ENCODE data around the gene AXDND1.

Gene AXDND1

DNA sequence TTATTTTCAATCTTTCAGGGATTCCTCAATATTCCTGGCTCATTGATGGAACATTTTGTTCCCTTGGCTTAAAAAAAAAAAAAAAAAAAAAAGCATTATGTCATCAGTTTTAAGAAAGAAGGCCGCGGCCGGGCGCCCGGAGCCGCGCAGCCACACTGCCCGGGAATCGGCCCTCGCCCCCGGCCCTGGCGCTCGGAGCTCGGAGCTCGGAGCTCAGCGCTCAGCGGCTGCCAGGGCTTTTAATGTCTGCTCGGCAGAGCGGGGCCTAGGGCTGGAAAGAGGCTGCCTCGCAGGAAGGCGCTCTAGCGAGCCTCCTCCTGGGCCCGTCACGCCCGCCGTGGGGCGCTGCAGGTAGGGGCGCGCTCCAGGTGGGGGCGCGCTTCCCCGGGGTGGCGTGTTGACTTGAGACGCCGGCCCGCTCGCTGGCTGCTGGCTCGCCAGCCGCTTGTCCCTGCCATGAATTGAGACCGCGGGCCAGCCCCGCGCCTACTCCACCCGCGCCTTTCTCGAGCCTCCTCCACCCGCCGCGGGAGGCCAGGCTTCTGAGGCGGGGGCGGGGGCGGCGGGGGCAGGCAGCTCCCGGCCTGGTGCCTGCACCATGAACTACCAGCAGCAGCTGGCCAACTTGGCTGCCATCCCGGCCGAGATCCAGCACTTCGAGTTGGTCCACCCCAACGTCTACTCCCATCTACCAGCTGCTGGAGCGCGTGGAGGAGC is 220.5 kb downstream of the AXDND1 start:
- DNase-seq, result no peak

DNA sequence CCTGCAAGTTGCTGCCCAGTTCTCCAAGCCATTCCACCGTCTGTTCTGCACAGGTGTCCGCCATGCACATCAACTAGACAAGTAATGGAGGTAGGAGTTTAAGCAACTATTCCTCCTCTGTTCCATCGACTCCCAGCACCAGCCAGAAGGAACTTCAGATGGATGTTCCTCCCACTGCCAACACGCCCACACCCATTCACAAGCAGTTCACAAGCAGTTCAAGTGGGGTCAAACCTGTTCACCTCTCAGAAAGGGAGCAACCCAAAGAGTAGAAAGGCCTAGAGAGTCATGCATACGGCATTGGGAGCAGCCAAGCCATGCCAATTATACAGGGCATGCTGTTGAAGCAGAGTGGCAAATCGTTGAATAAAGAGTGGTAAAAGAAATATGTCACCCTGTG is 221.6 kb downstream of the AXDND1 start:
- no peak for DNase-seq

DNA sequence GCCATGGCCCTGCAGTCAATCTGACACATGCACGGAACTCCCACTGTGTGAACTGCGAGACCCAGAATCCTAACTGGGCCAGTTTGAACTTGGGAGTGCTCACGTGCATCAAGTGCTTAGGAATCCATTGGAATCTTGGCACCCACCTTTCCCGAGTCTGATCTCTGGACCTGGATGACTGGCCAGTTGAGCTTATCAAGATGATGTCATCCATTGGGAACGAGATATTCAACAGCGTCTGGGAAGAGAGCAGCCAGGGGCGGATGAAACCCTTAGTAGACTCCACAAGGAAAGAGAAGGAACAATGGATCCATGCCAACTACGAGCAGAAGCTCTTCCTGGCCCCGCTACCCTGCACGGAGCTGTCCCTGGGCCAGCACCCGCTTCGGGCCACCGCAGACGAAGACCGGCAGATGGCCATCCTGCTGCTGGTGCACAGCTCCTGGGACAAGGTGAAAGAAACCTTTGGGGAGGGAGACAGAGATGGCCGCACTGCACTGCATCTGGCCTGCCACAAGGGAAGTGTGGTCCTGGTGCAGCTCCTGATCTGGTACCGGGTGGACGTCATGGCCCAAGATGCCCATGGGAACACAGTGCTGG is 222.8 kb downstream of the AXDND1 start:
- no peak for DNase-seq

- no peak for DNase-seq
Observed at GRCh38 chr1:179589509-179589908, 223.7 kb downstream of the AXDND1 start.

DNA sequence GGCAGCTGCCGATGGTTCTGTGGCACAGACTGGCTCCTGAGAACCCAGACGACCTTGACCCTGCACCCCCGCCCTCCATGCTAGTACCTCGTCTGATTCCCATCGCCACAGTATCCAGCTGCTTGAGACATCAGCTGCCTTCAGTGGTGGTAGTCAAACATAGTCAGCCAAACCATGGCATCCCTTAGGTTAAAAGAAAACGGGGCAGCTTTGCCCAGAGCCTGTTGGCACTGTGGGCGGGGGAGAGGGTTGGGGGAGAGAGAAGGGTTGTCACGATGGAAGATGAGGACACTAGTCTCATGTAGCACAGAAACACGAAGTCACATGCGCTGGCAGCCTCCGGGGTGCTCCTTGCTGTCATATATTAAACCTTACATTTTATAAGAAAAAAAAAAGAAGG is 224.9 kb downstream of the AXDND1 start:
- no peak for DNase-seq

GRCh38 chr1:179591253-179591591 is 225.5 kb downstream of the AXDND1 start:
- no peak for DNase-seq

GRCh38 chr1:179591592-179592580 is 226.1 kb downstream of the AXDND1 start, which contains the start of gene TDRD5:
Gene TDRD5, plus strand, starts transcription at chr1:179591832. Its CDS starts 784 bp downstream, at chr1:179592616.
- no peak for DNase-seq

- no peak for DNase-seq
Observed at GRCh38 chr1:179598631-179599030, 232.9 kb downstream of the AXDND1 start.

DNA sequence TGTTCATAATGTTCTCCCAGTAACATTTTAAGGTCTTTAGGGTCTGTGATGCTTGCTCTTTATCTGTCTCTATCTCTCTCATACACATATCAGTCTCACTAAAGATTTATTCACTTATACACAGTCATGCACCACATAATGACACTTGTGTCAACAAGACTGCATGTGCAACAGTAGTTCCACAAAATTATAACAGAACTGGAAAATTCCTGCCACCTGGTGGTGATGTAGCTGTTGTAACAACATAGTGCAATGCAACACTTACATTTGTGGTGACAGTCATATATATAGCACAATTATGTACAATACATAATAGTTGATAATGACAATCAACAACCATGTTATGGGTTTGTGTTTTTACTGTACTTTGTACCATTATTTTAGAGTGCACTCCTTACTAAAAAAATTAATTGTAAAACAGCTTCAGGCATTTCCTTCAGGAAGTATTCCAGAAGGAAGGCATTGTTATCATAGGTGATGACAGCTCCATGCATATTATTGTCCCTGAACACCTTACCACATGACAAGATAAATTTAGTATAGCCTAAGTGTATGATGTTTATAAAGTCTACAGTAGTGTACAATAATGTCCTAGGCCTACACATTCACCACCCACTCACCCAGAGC is 234.0 kb downstream of the AXDND1 start:
- no peak for DNase-seq

- no peak for DNase-seq
Observed at GRCh38 chr1:179601093-179601492, 235.3 kb downstream of the AXDND1 start.

Data from activated CD4-positive, alpha-beta T cell treated with anti-CD3 and anti-CD28 coated beads, Interleukin-2, amount 50 U/mL, for 4 hours (primary cell).